Measurements from ENCODE around the gene ITIH5. TPM values are rescaled to one million over a fixed set of nuclear protein-coding genes. Genes with fewer than 3 reads are reported as not detected.

Gene ITIH5
- total and polyA plus RNA-seq, 2 of the 8 experiments (the other 6 are each of a cell fraction or from before 2014, with no cell fraction given) = 5.8 to 7.6 TPM

DNA sequence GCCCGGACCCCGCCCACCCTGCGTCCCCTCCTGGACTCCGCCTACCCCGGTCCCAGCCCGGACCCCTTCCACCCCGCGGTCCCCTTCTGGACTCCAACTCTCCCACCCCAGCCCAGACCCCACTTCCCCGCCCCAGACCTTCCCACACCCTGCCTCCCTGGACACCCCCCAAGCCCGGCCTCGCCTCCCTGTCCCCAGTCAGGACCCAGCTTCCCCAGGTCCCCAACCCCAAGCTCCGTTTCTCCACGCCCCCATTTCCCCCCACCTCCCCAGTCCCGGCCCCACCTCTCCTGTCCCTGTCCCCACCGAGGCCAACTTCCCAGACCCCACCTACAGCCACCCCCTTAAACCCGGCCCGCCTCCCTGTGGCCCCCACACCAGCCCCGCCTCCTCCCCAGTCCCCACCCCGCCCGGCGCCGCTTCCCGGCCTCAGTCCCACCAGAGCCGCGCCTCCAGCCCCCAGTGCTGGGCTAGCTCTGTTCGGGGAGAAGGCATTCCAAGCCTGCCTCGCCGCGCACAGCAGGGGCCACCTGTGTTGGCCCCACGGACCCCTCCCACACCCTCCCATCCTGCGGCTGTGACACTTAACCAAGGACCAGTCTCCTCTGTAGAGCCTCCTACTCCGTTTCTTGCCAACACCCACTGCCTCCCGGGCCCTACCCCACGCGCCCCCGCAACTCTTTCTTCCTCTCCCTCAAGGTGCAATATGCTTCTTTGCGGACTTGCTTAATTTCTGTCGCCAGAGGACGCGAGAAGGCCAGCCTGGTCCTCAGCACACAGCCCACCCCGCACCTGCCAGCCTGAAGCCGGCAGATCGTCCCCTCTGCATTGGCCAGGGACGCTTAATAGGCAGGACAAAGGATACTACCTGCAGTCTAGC is 736 bp upstream of the ITIH5 start:
- H4K5ac ChIP-seq (ENCODE audit: insufficient read length, low read depth, low read length) = no peak overlapping the region
- no peaks in the 10 kb centered on the region for H3K79me2 ChIP-seq (ENCODE audit: control insufficient read depth in 1 of 2, insufficient read depth in 2 of 2, low read length in 2 of 2)
- no peak overlapping the region for H3K9ac ChIP-seq (replicated peaks in 1 of 4; ENCODE audit: extremely low read depth in 1 of 4, low read depth in 3 of 4, low read length in 3 of 4)
- 5% methylated on average over 11 of the region's 44 CpGs; no CpG with 5 or more reads in 1 of the 2 experiments for WGBS, 2 experiments (ENCODE audit: extremely low coverage in 1 of 2, insufficient coverage in 1 of 2, insufficient read length in 1 of 2, insufficient replicate concordance in 2 of 2, low coverage in 1 of 2, low lambda C conversion rate in 2 of 2, missing lambda C conversion rate in 1 of 2)
- H3K36me3 ChIP-seq (ENCODE audit: control insufficient read depth in 2 of 4, insufficient read depth in 4 of 4, low read length in 3 of 4) = no peaks in the 10 kb centered on the region
- H3K27ac ChIP-seq (ENCODE audit: low read depth, low read length) = no peak overlapping the region
- H2BK12ac ChIP-seq (ENCODE audit: low read depth, low read length) = no peak overlapping the region
- peaks cover 0 to 20% (median 11%) of the 10 kb centered on the region in 4 experiments; a peak in 6 of 7 replicates for H3K27me3 ChIP-seq (replicated peaks in 1 of 4; ENCODE audit: control insufficient read depth in 3 of 4, extremely low read depth in 1 of 4, insufficient read depth in 3 of 4, low read length in 3 of 4)
- H2BK120ac ChIP-seq (replicated peaks; ENCODE audit: low read depth, low read length) = no peak overlapping the region
- H3K23me2 ChIP-seq (ENCODE audit: low read depth, low read length) = peaks cover 7% of the 10 kb centered on the region; the same call in 1 of the 2 replicates
- H3K9me3 ChIP-seq (ENCODE audit: insufficient read depth in 2 of 2, low read depth in 1 of 2, low read length in 1 of 2) = no peaks in the 10 kb centered on the region
- H3K79me1 ChIP-seq (ENCODE audit: low read depth, low read length) = no peaks in the 10 kb centered on the region
- FAIRE-seq = no peak
- ChIA-PET CTCF (ENCODE audit: partially characterized antibody) (interaction anchor here (1.2 to 2.9 kb wide), 5 partner anchors 17 to 142 kb away, joined by 3 to 12 read pairs (median 8); no protein-coding TSS in a partner anchor), POLR2A (ENCODE audit: partially characterized antibody) (no interaction called here)
- no peak overlapping the region; the same call in 1 of the 2 replicates for H2BK15ac ChIP-seq (ENCODE audit: low read length)
- H2BK5ac ChIP-seq (ENCODE audit: low read depth, low read length) = 0 out of 2 replicates have a peak overlapping the region, but pooled peaks have one; percentile 25
- no peak overlapping the region for H3K4ac ChIP-seq (replicated peaks; ENCODE audit: insufficient read length, low read depth, low read length)
- peak overlapping the region; percentile 94; the same call in 1 of the 2 replicates for H2AFZ ChIP-seq (ENCODE audit: low read length)
- peak overlapping the region; percentile 43 to 97 for H3K4me2 ChIP-seq (ENCODE audit: insufficient read depth in 1 of 2, low read depth in 2 of 2, low read length in 2 of 2)
- H3K14ac ChIP-seq (ENCODE audit: insufficient read length) = no peak overlapping the region
- H4K91ac ChIP-seq (replicated peaks; ENCODE audit: insufficient read length, low read length) = no peak overlapping the region
- peak overlapping the region; percentile 49 to 77 (median 66) for H3K4me3 ChIP-seq (ENCODE audit: extremely low read depth in 1 of 4, insufficient read depth in 2 of 4, low read depth in 3 of 4, low read length in 4 of 4)
- H3K56ac ChIP-seq (replicated peaks; ENCODE audit: insufficient read length, low read depth, low read length) = no peak overlapping the region
- H4K8ac ChIP-seq (ENCODE audit: extremely low read depth, insufficient read depth, low read length) = peak overlapping the region; percentile 78
- H4K20me1 ChIP-seq (replicated peaks in 1 of 2; ENCODE audit: control insufficient read depth in 1 of 2, insufficient read depth in 2 of 2, low read length in 2 of 2) = no peaks in the 10 kb centered on the region
- H2BK20ac ChIP-seq (ENCODE audit: low read length) = no peak overlapping the region
- H3K23ac ChIP-seq (ENCODE audit: insufficient read length) = no peak overlapping the region
- H2AK5ac ChIP-seq (ENCODE audit: low read depth, low read length) = no peak overlapping the region
- peak in 1 of 2 experiments; percentile 63 for DNase-seq (ENCODE audit: low read depth in 1 of 2, low spot score in 2 of 2)
- peaks cover 0 to 2% (median 0%) of the 10 kb centered on the region in 4 experiments; a peak in 2 of 7 replicates for H3K4me1 ChIP-seq (replicated peaks in 1 of 4; ENCODE audit: control insufficient read depth in 3 of 4, insufficient read depth in 4 of 4, low read length in 3 of 4)
- H3K18ac ChIP-seq (ENCODE audit: extremely low read depth, low read length) = no peak overlapping the region
- no peak for TF ChIP-seq CBX8 (IDR thresholded peaks at IDR 0.05; ENCODE audit: borderline replicate concordance, low read depth, low read length)
- 0 out of 4 replicates have a peak, but pooled peaks of 1 of the 2 experiments have one; percentile 1 for TF ChIP-seq RAD21 (IDR thresholded peaks at IDR 0.05 in 1 of 2, conservative IDR thresholded peaks at IDR 0.05 in 1 of 2; ENCODE audit: low read depth in 2 of 2, low read length in 2 of 2)
- TF ChIP-seq, protein P1, sequence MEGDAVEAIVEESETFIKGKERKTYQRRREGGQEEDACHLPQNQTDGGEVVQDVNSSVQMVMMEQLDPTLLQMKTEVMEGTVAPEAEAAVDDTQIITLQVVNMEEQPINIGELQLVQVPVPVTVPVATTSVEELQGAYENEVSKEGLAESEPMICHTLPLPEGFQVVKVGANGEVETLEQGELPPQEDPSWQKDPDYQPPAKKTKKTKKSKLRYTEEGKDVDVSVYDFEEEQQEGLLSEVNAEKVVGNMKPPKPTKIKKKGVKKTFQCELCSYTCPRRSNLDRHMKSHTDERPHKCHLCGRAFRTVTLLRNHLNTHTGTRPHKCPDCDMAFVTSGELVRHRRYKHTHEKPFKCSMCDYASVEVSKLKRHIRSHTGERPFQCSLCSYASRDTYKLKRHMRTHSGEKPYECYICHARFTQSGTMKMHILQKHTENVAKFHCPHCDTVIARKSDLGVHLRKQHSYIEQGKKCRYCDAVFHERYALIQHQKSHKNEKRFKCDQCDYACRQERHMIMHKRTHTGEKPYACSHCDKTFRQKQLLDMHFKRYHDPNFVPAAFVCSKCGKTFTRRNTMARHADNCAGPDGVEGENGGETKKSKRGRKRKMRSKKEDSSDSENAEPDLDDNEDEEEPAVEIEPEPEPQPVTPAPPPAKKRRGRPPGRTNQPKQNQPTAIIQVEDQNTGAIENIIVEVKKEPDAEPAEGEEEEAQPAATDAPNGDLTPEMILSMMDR (IDR thresholded peaks at IDR 0.05; ENCODE audit: control extremely low read depth in 1 of 3, insufficient read depth in 1 of 3, low read depth in 1 of 3, low read length in 3 of 3) = 0 out of 4 replicates have a peak, but pooled peaks of 1 of the 3 experiments have one; percentile 16
- TF ChIP-seq BACH1 (IDR thresholded peaks at IDR 0.05; ENCODE audit: low read length) = peak; percentile 59; the same call in 1 of the 2 replicates
- no peak for TF ChIP-seq RBBP5 (IDR thresholded peaks at IDR 0.05; ENCODE audit: borderline replicate concordance, low read depth, low read length)
- TF ChIP-seq PHF8 (conservative IDR thresholded peaks at IDR 0.05; ENCODE audit: low read depth, low read length) = 0 out of 2 replicates have a peak, but pooled peaks have one; percentile 31

Data from H1 (cell line).